Right ventricle myocardium superior (tissue), 1 donor: Measurements from ENCODE around the gene RAB1B. TPM values are rescaled to one million over a fixed set of nuclear protein-coding genes. Genes with fewer than 3 reads are reported as not detected.
"Not testable (repeated sequence)": the region's sequence is repeated elsewhere in the genome, so short reads cannot be mapped to it uniquely, and the experiment has no call there.

Experiments used
- ATAC-seq: fragments of 200-7000 bp; cut with Tn5 transposase; one replicate; pipeline ENCODE4 v1.9.1; 2020; ENCODE audit warnings: mild to moderate bottlenecking; ENCODE audit not compliant: poor library complexity
- DNase-seq: peaks from one replicate; pipeline ENCODE4 v3.0.0-alpha.2; 2020
- intact Hi-C: fragments of 100-400 bp; cut with DNase I; formaldehyde crosslinking; loops from one replicate; pipeline ENCODE4 v1.11.2; 2022
- total RNA-seq: library from RNA; stranded (reverse); fragmentation: NEBNext Ultra II Directional; extraction: Animal tissue kit (Norgen Biotek cat#: 25700); gene quantifications from one replicate; pipeline ENCODE4 v1.2.1, GENCODE V29; 2021
- donor health status: DM: no; HTN: yes; CAD: no; lungs with severe emphysema.

The RAB1B gene
- total RNA-seq, 1 donor from 2014 or later, result 114 TPM

GRCh38 chr11:66237867-66238266 is 30.6 kb upstream of the RAB1B start:
- intact Hi-C loops, result no loop called here
- no peak for DNase-seq
- ATAC-seq, result no peak

GRCh38 chr11:66238786-66239413 is 29.5 kb upstream of the RAB1B start:
- intact Hi-C loops, result no loop called here
- ATAC-seq (no peak), DNase-seq (no peak)

GRCh38 chr11:66239511-66239910 is 28.9 kb upstream of the RAB1B start:
- DNase-seq, result no peak
- no peak for ATAC-seq
- intact Hi-C loops, result no loop called here

GRCh38 chr11:66239998-66240780 is 28.2 kb upstream of the RAB1B start:
- intact Hi-C loops, result no loop called here
- DNase-seq, result no peak
- no peak for ATAC-seq

GRCh38 chr11:66240781-66241136 is 27.7 kb upstream of the RAB1B start:
- no peak for DNase-seq
- no peak for ATAC-seq
- intact Hi-C loops, result no loop called here

GRCh38 chr11:66242095-66242765 is 26.2 kb upstream of the RAB1B start:
- intact Hi-C loops, result no loop called here
- peak; percentile 42 for DNase-seq

GRCh38 chr11:66243782-66244535 is 24.5 kb upstream of the RAB1B start:
- intact Hi-C loops, result no loop called here
- ATAC-seq, result no peak
- DNase-seq, result no peak

More at GRCh38 chr11:66242095-66242765, 26.2 kb upstream of the RAB1B start:
- ATAC-seq, result peak; percentile 32

GRCh38 chr11:66247295-66247694 is 21.1 kb upstream of the RAB1B start:
- DNase-seq, result no peak
- intact Hi-C loops, result no loop called here
- ATAC-seq, result no peak

- intact Hi-C loops, result no loop called here
- DNase-seq (no peak), ATAC-seq (no peak)
These were observed 20.6 kb upstream of the RAB1B start for GRCh38 chr11:66247801-66248200.

- intact Hi-C loops, result no loop called here
- no peak for DNase-seq
- no peak for ATAC-seq
These were observed 19.5 kb upstream of the RAB1B start for GRCh38 chr11:66248903-66249302.

GRCh38 chr11:66251809-66252208 is 16.6 kb upstream of the RAB1B start:
- no peak for DNase-seq
- ATAC-seq, result no peak
- intact Hi-C loops, result no loop called here

GRCh38 chr11:66253081-66253480 is 15.4 kb upstream of the RAB1B start:
- intact Hi-C loops, DNase-seq, ATAC-seq: not testable (repeated sequence)

GRCh38 chr11:66258473-66258893 is 10.0 kb upstream of the RAB1B start:
- intact Hi-C loops, result no loop called here
- DNase-seq (peak; percentile 30), ATAC-seq (no peak)

- intact Hi-C loops, result no loop called here
- ATAC-seq, result no peak
These were observed 9.2 kb upstream of the RAB1B start for GRCh38 chr11:66259225-66259624.

GRCh38 chr11:66259956-66260355 is 8.5 kb upstream of the RAB1B start:
- intact Hi-C loops, result no loop called here
- DNase-seq (no peak), ATAC-seq (no peak)

More at GRCh38 chr11:66259225-66259624, 9.2 kb upstream of the RAB1B start:
- no peak for DNase-seq

GRCh38 chr11:66261578-66261977 is 6.9 kb upstream of the RAB1B start:
- DNase-seq (peak; percentile 41), ATAC-seq (no peak)
- intact Hi-C loops, result no loop called here

GRCh38 chr11:66262191-66262590 is 6.2 kb upstream of the RAB1B start:
- ATAC-seq (no peak), DNase-seq (peak; percentile 13)
- intact Hi-C loops, result no loop called here

- ATAC-seq (no peak), DNase-seq (peak; percentile 33)
- intact Hi-C loops, result no loop called here
These were observed 5.7 kb upstream of the RAB1B start for GRCh38 chr11:66262696-66263095.

GRCh38 chr11:66263231-66263630 is 5.2 kb upstream of the RAB1B start:
- intact Hi-C loops, result no loop called here
- no peak for DNase-seq
- no peak for ATAC-seq
